NCI-H748 (cell line): ENCODE measurements around the gene GNAQ.
"Not testable (repeated sequence)": the region's sequence is repeated elsewhere in the genome, so short reads cannot be mapped to it uniquely, and the experiment has no call there.

Experiments
- DNase-seq: peaks from one replicate; lab custom pipeline; 2025; ENCODE audit not compliant: unreplicated experiment; lab: John Stamatoyannopoulos, UW

Gene GNAQ

GRCh38 chr9:78031444-78031892, at the start of gene GNAQ:
TSS of gene GNAQ (minus strand) at chr9:78031811. CDS start at chr9:78031235, 576 bp downstream.
- DNase-seq = peak; percentile 77

DNA sequence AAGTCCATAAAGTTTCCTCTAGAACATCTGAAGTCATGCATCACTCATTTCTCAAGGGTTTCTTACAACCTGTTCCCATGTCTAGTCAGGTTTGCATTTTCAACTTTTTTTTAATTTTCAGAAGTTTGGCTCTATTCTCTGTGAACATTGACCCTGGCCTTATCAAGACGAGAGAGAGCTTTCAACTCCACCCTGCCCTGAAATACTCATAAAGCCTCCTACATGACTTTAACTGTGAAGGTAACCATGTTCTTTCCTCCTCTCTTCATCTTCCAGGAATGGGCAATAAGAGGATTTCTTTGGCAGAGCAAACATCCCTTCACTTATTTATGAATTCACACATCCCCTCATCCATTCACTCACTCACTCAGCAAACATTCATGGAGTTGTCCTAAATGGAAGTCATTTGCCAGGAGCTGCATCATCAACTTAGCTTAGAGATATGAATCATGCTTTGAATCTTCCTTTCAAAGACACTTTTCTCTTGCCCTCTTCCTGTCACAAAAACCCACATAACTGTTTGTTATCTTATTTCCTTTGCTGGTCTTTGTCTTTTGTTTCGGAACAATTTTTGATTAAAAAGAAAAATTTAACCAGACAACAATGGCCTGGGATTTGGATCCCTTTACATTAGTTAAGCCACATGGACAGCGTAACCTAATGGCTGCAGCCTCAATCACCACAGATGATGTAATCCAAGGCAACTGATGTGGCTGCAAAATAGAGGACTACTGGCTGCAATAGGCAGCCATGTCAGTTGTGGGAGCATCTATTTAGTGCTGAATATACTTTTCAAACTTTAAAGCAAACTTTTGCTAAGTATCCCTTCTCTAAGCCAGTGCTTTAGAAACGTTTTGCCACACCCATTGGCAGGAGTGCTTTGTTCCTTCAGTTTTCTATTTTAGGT, 43.0 kb upstream of the GNAQ start:
- DNase-seq = no peak

GRCh38 chr9:78073722-78074121, 42.1 kb upstream of the GNAQ start:
- no peak for DNase-seq

DNA sequence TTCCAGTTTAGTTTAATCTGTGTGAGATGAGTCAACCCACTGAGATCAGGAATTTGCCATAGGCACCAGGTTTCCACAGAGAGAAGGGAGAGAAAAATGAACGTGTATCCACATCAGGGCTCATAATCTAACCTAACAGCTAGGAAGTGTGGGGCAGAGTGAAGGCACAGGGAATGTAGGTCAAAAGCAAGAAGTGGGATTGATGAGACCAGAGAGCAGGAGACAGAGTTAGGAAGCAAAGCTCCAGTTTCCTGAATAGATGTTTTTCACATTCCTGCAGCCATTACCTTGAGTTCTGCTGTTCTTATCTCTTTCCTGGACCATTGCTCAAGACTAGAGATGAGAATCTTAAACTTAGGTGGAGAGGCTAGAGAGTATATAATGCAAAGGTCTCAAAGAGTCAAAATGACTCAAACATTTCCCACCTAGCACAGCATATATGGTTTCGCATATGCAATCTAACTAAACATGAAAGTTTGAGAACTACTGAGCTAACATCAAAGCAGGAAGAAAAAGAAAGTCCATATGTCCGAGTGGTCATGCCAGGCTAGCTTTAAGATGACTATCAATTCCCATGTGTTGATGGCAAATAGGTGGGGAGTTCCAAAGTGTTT, 41.1 kb upstream of the GNAQ start:
- DNase-seq = no peak

- no peak for DNase-seq
These were observed 38.9 kb upstream of the GNAQ start for GRCh38 chr9:78070521-78070920.

DNA sequence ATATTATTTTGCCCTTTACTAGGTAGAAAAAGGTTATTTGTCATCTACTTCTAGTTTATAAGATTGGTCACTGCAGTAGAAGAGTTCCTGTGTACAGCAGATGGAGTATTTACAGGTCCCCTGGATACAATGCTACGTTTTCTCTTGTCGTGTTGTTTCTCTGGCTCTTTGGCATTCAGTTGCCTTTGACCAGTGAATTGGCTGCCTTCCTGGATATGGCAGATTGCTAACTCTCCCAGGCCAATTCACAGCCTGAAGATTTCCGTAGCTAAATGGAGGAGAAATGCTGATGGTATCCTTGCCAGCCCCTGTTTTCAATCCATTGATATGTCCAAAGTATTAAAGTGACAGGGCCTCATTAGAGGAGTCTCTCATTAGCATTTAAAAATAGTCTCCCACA, 32.5 kb upstream of the GNAQ start:
- no peak for DNase-seq

DNA sequence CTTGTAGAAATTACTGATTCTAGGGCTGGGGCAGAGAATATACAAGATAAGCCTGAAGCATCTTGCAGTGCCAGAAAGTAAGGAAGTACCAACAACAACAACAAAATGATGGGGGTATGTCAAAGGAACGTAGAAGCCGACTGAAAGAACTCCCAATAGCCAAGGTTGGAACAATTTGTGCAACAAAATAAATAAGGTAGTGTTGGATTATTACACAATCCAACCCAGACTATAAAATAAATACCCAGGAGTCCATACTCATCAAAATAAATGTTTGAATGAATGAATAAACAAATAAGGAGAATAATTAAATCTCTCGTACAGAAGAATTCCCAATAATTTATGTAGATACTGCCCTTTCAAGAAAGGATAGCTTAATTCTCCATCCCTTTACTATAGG, 31.1 kb upstream of the GNAQ start:
- DNase-seq = no peak

GRCh38 chr9:78054218-78054617, 22.6 kb upstream of the GNAQ start:
- DNase-seq = not testable (repeated sequence)

DNA sequence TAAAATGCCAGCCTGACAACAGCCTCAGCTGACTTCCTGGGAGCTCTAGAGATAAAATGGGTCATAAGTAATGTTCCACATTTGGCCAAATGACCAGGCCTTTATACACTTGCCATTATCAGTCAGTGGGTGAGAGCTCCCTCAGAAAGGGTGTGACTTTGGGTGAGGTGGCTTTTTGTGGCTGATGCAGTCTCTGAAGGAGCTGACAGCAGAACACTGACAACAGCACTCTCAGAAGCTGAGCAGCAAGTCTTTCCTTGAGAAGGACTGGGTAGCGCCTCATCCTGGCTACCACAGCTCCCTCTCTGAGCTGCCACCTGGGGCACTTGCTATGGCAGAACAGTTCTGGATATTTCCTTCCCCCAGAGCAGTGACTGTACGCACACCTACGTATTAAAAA, 22.0 kb upstream of the GNAQ start:
- no peak for DNase-seq

DNA sequence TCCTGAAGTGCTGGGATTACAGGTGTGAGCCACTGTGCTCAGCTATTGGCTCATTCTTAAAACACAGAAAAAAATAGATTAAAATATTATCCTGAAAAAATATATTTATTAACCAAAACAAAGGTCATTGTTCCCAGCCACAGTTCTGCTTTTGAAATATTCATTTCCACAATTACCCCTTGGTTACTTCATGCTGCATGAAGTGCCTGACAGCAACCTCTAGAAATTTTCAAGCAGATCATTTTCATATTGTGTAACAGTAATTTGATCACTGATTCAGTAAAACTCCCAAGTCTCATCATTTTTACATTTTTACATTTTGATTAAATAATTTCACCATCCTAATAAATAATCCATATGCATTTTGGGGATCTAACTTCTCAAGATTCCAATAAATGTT, 18.8 kb upstream of the GNAQ start:
- no peak for DNase-seq

DNA sequence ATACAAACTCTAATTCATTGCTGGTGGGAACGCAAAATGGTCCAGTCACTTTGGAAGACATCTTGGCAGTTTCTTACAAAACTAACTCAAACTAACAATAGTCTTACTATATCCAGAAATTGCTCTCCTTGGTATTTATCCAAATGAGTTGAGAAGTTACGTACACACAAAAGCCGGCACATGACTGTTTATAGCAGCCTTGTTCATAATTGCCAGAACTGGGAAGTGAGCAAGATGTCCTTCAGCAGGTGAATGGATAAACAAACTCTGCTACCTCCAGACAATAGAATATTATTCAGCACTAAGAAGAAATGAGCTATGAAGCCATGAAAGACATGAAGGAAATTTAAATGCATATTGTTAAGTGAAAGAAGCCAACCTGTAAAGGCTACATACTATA, 17.9 kb upstream of the GNAQ start:
- no peak for DNase-seq

DNA sequence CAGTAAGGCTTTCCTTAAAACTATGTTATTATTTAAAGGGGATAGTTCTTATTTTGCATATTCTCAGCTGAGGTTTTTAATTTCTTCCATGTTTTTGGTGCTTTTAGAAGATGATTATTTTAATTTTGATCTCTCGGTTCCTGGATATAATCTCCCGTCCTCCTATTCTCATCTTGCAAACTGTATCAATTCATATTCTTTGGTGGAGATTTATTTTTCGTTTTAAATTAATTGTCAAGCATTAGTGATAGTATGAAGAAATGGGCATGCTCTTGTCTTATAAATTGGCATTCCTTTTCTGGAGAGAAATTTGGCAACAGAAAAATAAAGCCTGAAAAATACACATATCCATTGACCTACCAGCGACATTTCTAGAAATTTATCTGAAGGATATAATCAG, 15.5 kb upstream of the GNAQ start:
- DNase-seq = no peak

- DNase-seq = no peak
These were observed 14.5 kb upstream of the GNAQ start for GRCh38 chr9:78046112-78046511.

GRCh38 chr9:78044886-78045285, 13.3 kb upstream of the GNAQ start:
- DNase-seq = no peak

- peak; percentile 60 for DNase-seq
These were observed 12.6 kb upstream of the GNAQ start for GRCh38 chr9:78044189-78044588.

- DNase-seq = no peak
These were observed 10.4 kb upstream of the GNAQ start for GRCh38 chr9:78041971-78042370.

DNA sequence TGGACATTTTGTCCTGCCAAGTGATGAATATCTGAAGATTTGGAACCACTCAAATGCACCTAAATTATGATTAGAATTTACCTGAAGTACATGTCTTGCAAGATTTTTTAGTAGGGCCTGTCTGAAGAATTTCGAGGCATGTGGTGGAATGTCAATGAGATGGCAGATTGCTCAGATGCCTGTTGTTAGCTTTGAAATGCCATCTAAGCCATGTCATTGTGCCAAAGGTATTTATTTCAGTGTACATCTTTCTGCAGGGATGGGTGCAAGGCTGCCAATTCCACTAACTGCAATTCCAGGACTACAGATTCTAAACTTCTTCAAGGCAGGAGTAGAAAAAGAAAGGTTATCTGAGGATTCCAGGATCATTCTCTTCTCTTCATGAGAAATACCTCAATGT, 9.1 kb upstream of the GNAQ start:
- no peak for DNase-seq

- no peak for DNase-seq
These were observed 7.1 kb upstream of the GNAQ start for GRCh38 chr9:78038620-78039300.

DNA sequence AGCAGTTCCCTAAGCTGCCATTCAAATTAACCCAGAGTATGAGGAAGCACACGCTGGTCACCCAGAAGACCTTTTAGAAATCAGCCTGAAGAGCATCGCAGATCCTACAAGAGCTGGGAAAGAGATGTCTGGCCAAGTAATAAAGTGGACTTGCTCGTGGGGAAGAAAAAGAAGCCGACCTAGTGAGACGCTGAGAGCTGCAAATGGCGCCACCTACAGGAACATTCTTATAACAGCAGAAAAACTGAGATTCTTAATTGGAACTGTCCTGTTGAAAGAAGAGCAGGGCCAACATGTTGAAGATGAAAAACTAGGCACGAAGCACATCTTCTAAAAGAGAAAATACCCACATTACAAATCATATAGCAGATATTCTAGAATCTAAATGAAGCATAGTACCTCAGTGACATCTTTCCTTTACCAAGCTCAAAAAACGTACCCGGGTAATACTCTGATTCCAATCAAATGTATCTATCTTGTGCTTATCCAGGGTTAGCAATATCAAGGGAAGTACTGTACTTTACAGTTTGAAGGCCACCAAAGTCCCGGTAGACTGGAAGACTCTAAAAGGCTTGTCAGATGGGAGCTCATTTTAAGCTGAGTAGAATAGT, 3.9 kb upstream of the GNAQ start:
- peak; percentile 79 for DNase-seq

- DNase-seq = peak; percentile 10
These were observed 2.3 kb upstream of the GNAQ start for GRCh38 chr9:78033870-78034269.

DNA sequence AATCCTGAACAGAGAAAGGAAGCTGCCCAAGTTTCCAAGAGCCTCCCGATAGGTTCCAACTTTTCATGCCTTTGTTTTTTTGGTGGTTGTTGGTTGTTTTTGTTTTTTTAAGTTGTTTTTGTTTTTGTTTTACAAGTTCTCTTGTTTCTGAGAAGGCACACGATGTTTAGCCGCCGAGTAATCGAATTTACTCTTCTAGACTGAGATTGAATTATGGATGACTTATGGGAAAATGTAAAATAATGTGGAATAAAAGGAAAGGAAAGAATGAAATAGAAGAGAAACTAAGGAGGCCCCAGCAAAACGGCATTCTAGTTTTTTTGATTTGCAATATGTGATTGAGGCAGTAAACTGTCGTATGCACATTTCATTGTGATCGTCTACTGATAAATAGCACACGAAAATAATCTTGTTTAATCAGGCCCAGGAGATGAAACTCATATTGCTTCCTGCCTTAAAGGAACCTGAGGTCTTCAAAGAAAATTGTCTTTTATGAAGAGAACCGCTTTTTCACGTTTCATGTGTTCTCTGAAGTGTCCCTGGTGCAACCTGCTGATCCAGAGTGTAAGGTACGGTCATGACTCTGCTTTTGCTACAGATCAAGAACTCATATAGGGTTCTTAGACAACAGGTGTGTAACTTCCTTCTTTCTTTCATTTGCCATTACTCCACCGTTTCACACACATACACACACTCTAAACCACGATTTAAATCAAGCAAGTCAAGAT, 1.3 kb upstream of the GNAQ start:
- DNase-seq = peak; percentile 22
